Activated CD4-positive, CD25-positive, alpha-beta regulatory T cell treated with anti-CD3 and anti-CD28 coated beads, Interleukin-2, amount 50 U/mL, for 16 hours (primary cell): Measurements from ENCODE around the gene MCC.

Experiments
- DNase-seq: peaks from one replicate; pipeline ENCODE4 v3.0.0-alpha.2; 2020; ENCODE audit warnings: low read depth, low spot score

The MCC gene

DNA sequence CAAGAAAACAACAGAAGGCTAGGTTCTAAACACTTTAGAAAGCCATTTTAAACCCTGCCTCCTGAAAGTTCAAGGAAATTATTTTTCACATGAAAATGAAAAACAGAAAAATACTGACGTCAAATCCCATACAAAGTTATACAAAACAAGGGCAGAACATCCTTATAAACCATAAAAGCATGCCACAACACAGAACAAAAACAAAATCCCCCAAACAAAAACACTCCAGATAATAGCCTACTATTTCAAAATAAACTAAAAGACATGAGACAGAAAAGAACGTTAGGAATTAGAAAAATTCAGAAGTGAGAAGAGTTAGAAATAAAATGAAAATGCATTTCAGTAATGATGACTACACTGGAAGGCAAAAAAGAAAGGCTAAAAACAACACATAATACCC, 338.0 kb downstream of the MCC start:
- no peak for DNase-seq

GRCh38 chr5:113147537-113147936, 340.7 kb downstream of the MCC start:
- no peak for DNase-seq

DNA sequence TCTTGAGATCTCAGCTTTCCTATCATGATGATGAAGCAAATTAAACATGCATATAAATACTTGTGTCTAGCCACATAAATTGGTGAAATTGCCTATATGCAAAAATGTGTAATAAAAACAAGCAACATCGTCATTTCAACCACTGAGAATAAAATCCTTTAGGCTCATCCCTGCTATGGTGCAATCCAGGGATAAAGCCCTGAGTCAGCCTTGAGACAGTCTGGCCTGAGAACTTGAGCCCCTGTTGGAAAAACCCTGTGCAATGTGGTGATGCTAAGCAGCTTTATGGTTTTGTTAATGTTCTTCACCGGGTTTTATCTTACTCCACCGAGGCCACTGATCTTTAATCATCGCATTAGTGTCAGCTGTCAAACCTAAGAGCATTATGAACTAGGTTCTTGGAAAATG, 341.1 kb downstream of the MCC start:
- DNase-seq: no peak

- DNase-seq: no peak
Observed at GRCh38 chr5:113145757-113146387, 342.4 kb downstream of the MCC start.

DNA sequence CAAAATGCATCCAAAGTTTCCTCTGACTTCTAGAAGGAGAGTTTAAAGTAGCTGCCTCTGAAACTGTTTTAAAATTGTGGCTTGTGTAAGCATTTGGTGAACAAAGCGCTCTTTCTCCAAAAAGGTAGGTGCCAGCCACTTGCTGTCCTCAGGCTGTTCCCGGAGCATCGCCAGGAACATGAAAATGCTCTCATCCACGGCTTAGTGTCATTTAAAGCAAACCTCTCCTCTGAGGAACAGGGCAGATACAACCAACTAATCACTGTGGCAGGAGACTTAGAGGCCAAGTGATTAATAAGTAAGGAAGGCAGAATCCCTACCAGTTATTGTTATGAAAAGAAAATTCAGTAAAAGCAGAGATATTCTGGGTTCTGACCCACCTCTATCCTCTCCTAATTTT, 346.1 kb downstream of the MCC start:
- no peak for DNase-seq

DNA sequence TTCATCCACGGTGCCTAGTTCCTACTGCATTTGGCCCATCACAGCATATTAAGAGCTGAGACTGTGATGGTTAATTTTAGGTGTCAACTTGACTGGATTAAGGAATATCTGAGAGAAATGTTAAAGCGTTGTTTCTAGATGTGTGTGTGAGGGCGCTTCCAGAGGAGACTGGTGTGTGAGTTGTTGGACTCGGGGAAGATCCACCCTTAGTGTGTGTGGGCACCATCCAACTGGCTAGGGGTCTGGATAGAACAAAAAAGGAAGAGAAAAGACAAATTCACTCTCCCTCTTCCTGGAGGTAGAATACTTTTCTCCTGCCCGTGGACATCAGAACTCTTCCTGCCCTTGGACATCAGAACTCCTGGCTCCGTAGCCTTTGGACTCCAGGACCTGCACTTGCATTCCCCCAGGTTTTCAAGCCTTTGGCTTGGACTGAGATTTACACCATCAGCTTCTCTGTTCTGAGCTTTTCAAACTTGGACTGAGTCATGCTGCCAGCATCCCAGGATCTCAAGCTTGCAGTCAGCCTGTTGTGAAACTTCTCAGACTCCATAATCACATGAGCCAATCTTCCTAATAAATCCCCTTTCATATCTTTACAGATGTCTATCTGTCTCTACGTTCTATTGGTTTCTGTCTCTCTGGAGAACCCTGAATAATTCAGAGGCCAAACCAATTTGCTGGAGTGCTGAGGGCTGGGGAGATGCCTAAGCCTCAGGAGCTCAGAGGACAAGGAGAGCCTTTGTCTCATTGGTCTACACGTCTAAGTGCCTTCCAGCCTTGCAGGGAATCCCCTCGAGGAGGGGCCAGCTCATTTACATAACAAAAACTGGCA, 347.2 kb downstream of the MCC start:
- no peak for DNase-seq

GRCh38 chr5:113133211-113133975, 354.9 kb downstream of the MCC start:
- DNase-seq: no peak

GRCh38 chr5:113132564-113132963, 355.7 kb downstream of the MCC start:
- DNase-seq: no peak

DNA sequence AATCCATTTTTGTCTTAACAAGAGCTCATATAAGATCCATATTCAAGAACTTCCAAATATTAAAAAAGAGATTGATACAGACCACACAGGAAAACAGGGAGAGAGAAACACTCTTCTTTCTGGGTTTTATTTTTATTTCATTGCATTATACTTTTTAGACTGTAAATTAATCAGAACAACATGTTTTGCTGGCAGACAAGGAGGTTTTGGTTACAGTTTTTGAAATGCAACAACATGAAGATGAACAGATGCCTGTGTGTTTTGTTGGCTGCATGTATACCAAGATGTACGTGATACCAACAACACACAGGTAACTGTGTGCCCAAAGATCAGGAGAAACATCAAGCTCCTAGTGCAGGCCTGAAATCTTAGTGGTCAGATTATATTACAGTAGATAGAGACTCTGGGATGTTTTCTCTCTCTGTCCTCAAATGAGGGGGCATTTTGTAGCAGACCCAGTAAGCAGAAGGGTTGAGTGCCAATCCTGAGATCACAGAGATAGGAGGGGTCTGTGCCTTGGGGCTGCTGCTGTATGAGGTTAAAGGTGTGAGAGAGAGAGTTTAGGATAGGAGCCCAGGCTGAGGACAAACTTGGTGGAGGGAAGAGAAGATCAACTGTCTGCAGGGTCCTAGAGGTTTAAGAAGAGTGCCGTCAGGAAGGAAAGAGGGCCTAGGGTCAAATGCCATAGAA, 359.5 kb downstream of the MCC start:
- no peak for DNase-seq

DNA sequence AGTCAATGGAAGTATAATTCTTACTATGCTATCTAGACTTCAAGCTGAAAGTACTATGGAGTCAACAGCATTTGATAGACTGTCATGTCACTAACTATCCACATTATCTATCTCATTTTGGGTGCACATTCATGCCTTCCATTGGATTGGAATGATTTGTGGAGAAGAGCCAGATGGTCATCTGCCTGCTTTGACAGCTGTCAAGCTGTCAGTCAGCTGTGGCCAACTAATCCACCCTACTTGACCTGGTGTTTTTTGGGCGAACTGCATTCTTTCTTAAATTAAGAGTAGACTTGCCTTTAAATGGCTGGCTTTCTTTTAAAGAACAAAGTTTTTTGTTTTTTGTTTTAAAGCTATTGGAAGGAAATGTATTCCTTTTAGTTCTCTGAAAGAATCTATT, 360.2 kb downstream of the MCC start:
- no peak for DNase-seq

GRCh38 chr5:113127021-113127420, 361.2 kb downstream of the MCC start:
- no peak for DNase-seq

DNA sequence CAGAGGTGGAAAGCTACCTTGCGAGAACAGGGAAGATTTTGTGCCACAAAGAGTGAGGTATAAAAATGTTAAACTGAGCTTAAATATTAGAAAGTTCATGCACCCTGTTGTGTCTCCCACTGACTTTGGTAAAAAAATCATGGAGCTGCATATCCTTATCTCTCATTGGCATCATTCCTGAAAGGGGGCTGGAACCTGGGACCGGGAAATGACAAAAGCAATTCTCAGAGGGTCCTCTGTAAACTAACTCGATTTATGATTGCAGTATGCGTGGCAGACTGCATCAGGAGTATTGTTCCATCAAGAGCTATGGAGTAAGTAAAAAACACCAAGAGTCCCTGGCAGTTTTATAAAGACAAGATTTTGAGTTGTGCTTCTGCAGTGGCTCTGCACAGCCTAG, 362.9 kb downstream of the MCC start:
- DNase-seq: no peak

- no peak for DNase-seq
Observed at GRCh38 chr5:113124914-113125313, 363.3 kb downstream of the MCC start.

- DNase-seq: no peak
Observed at GRCh38 chr5:113124265-113124664, 364.0 kb downstream of the MCC start.

GRCh38 chr5:113123618-113124017, 364.6 kb downstream of the MCC start:
- DNase-seq: no peak

DNA sequence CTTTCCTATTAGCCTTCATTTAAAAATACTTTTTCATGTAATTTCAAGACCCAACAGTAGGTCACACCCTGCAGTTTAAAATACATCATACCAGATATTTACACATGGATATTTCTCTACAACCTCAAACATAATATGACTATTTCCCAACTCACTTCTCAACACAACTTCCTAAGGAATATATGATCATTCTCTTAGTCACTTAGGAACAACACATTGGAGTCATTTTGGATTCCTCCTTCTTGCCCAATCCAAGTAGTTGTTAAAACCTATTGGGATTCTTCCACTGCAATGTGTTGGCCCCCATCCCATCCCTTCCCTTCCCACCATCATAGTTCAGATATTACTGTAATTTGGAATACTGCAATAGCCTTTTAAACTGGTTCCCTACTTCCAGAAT, 366.2 kb downstream of the MCC start:
- DNase-seq: no peak

GRCh38 chr5:113119246-113119924, 368.9 kb downstream of the MCC start:
- no peak for DNase-seq

- DNase-seq: no peak
Observed at GRCh38 chr5:113118765-113119164, 369.5 kb downstream of the MCC start.

GRCh38 chr5:113118298-113118697, 370.0 kb downstream of the MCC start:
- DNase-seq: no peak

- DNase-seq: no peak
Observed at GRCh38 chr5:113117543-113118115, 370.6 kb downstream of the MCC start.

- no peak for DNase-seq
Observed at GRCh38 chr5:113115956-113116355, 372.3 kb downstream of the MCC start.
